Measurements from ENCODE around the gene RFX5. TPM values are rescaled to one million over a fixed set of nuclear protein-coding genes. Genes with fewer than 3 reads are reported as not detected.

The RFX5 gene
- total RNA-seq, 4 donors from 2014 or later = 22.9 to 66.4 (median 34.1) TPM

DNA sequence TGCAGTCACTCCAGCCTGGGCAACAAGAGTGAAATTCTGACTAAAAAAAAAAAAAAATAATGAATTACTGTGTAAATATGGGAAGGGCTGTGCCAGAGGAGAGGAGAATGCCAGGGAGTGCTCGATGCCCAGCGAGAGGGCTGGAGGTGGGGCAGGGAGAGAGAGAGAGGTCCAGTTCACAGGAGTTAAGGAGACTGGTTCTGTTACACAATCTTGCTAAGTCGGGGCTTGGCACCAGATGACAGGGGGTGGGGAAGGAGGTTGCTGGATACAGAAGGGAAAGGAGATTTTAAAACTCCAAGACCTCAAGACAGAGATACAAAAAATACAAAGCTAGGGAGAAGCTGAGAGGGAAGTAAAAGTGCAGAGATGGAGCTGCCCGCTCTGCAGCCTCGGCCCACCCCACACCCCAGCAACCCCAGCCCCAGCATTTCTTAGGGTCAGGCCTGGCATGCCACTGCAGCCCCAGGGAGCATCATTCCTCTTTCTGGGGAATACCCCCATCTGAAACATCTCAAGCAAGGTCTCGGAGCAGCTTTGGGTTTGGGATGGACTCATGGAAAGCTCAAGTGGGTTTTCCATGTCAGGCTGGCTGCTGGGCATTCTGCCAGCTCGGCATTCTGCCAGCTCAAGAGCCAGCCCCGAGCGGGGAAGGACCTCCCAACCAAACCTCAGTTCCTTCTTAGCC is 24.5 kb upstream of the RFX5 start:
- peak overlapping the region; percentile 74 to 85 for H3K27ac ChIP-seq
- no peaks in the 10 kb centered on the region for H3K27me3 ChIP-seq
- no peaks in the 10 kb centered on the region for H3K36me3 ChIP-seq
- H3K9me3 ChIP-seq = no peaks in the 10 kb centered on the region
- H3K4me3 ChIP-seq = peak overlapping the region; percentile 29 to 36
- intact Hi-C loops (cut with DNase I; ENCODE audit: low total_unique reads) = no loop called here
- peak; percentile 78 for DNase-seq
- TF ChIP-seq, protein P1, sequence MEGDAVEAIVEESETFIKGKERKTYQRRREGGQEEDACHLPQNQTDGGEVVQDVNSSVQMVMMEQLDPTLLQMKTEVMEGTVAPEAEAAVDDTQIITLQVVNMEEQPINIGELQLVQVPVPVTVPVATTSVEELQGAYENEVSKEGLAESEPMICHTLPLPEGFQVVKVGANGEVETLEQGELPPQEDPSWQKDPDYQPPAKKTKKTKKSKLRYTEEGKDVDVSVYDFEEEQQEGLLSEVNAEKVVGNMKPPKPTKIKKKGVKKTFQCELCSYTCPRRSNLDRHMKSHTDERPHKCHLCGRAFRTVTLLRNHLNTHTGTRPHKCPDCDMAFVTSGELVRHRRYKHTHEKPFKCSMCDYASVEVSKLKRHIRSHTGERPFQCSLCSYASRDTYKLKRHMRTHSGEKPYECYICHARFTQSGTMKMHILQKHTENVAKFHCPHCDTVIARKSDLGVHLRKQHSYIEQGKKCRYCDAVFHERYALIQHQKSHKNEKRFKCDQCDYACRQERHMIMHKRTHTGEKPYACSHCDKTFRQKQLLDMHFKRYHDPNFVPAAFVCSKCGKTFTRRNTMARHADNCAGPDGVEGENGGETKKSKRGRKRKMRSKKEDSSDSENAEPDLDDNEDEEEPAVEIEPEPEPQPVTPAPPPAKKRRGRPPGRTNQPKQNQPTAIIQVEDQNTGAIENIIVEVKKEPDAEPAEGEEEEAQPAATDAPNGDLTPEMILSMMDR (IDR thresholded peaks at IDR 0.05) = no peak
- TF ChIP-seq POLR2A (IDR thresholded peaks at IDR 0.05) = no peak
- peaks cover 5 to 12% of the 10 kb centered on the region in 2 donors for H3K4me1 ChIP-seq

DNA sequence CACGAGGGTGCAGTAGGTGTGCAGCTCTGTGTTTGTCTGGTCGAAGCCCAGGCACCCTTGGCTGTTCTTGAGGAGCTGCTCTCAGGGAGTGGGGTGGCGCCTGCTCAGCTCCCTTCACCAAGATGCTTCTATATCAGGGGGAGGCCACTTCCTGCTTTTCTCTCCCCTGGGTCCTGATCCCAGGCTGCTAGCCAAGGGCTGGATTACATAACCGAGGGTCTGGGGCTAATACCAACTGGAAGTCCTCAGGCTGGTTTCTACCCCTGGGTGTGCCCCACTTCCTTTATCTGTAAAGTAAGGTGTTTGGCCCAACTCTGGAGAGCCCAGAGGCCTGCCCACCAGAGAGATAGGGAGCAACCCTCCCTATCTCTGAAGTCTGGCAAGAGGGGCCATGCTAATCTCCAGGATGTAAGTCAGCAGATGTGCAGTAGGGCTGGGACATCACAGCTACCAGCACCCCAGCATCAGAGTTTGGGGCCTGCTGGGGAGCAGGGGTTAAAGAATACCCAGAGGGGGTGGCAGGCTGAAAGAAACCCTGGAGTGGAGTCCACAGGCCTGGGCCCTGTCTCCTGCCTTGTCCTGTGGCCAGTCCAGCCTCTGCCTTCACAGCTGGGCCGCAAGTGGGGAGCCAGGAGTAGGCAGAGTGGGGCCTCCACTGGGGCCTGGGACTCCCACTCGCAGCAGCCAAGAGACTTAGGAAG is 23.3 kb upstream of the RFX5 start:
- no peaks in the 10 kb centered on the region for H3K27me3 ChIP-seq
- intact Hi-C loops (cut with DNase I; ENCODE audit: low total_unique reads) = no loop called here
- no peaks in the 10 kb centered on the region for H3K36me3 ChIP-seq
- TF ChIP-seq, protein P1 (IDR thresholded peaks at IDR 0.05) = no peak
- no peak for TF ChIP-seq POLR2A (IDR thresholded peaks at IDR 0.05)
- peak overlapping the region; percentile 74 to 85 for H3K27ac ChIP-seq
- H3K4me3 ChIP-seq = no peak overlapping the region
- H3K9me3 ChIP-seq = no peaks in the 10 kb centered on the region
- peak in 1 of 2 donors; percentile 52 for DNase-seq
- H3K4me1 ChIP-seq = peaks cover 5 to 12% of the 10 kb centered on the region in 2 donors

DNA sequence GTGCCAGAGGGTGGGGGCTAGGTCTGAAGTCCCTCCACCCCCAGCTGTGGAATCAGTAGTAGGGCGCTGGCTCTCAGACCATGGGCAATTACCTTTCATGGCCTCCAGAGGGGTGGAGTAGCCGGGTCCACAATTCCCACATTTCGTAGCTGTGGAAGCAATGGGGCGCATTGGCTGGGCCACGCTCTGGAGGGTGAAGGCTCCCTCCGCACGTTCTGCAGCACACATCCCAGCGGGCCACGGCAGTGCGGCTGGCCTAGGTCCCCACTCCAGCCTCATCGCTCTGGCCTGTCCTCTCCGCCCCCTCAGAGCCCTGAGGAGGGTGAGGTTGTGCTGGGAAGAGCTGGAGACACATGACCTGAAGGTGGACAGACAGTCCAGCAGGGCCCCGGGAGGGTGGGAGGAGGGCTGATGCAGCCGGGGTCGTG is 22.6 kb upstream of the RFX5 start:
- Histone ChIP-seq H3K27me3 (no peaks in the 10 kb centered on the region), H3K9me3 (no peaks in the 10 kb centered on the region), H3K4me3 (no peak overlapping the region), H3K27ac (peak overlapping the region; percentile 74 to 85), H3K36me3 (no peaks in the 10 kb centered on the region), H3K4me1 (peaks cover 5 to 12% of the 10 kb centered on the region in 2 donors)
- peak in 1 of 2 donors; percentile 23 for DNase-seq
- intact Hi-C loops (cut with DNase I; ENCODE audit: low total_unique reads) = no loop called here
- TF ChIP-seq, protein P1 (IDR thresholded peaks at IDR 0.05) = no peak
- no peak for TF ChIP-seq POLR2A (IDR thresholded peaks at IDR 0.05)

DNA sequence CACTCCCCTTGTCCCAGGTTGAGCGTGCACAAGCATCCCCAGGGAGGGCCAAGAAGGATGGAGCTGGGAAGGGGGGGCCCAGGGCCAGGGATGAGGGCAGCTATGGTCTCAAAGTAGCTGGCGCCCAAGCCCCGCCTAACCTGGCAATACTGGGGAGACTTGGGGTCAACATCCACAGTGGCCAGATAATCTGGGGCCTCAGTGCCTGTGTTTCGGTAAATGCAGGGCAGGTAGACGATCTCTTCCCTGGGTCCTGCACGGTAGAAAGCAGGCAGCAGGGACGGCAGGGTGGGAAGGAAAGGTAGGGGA is 22.2 kb upstream of the RFX5 start:
- DNase-seq = no peak
- TF ChIP-seq, protein P1 (IDR thresholded peaks at IDR 0.05) = no peak
- TF ChIP-seq POLR2A (IDR thresholded peaks at IDR 0.05) = no peak
- no peaks in the 10 kb centered on the region for H3K36me3 ChIP-seq
- no peaks in the 10 kb centered on the region for H3K9me3 ChIP-seq
- H3K27ac ChIP-seq = peak overlapping the region in 1 of 2 donors; percentile 74
- H3K27me3 ChIP-seq = no peaks in the 10 kb centered on the region
- intact Hi-C loops (cut with DNase I; ENCODE audit: low total_unique reads) = no loop called here
- peaks cover 5 to 12% of the 10 kb centered on the region in 2 donors for H3K4me1 ChIP-seq
- H3K4me3 ChIP-seq = no peak overlapping the region

Data from uterus (tissue), 4 donors.